HG03565 (cell line): ENCODE results near the gene RUNDC1.

Source experiments
- ATAC-seq: cut with Tn5 transposase; IDR thresholded peaks from one replicate; pipeline ENCODE4 v1.9.1; 2021; ENCODE audit warnings: mild to moderate bottlenecking, moderate library complexity; ENCODE audit not compliant: unreplicated experiment

RUNDC1 gene

GRCh38 chr17:43016216-43016615 lies 35.9 kb downstream of the RUNDC1 start:
- ATAC-seq = no peak

GRCh38 chr17:43018008-43018853 lies 37.9 kb downstream of the RUNDC1 start:
- no peak for ATAC-seq

- ATAC-seq = no peak
These were observed 38.6 kb downstream of the RUNDC1 start for GRCh38 chr17:43018932-43019331.

DNA sequence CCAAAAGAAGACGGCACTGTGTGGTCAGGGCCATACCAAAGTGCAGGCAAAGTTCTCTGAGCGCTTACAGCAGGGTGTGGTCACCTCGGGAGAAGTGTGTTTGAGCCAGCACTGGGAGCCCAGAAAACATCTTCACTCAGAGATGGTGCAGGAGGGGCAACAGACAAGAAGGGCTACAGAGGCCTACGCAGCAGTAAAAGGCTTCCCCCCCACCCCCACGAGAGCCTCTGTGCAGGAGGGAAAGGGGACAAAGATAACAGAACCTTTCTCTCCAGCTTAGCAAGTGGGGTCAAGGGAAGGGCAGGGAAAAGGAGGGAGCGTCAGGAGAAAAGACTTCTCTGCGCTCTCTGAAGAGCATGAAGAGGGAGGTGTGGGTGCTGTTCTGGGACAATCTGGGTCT lies 39.1 kb downstream of the RUNDC1 start:
- ATAC-seq = no peak

- ATAC-seq = no peak
These were observed 39.8 kb downstream of the RUNDC1 start for GRCh38 chr17:43020030-43020621.

DNA sequence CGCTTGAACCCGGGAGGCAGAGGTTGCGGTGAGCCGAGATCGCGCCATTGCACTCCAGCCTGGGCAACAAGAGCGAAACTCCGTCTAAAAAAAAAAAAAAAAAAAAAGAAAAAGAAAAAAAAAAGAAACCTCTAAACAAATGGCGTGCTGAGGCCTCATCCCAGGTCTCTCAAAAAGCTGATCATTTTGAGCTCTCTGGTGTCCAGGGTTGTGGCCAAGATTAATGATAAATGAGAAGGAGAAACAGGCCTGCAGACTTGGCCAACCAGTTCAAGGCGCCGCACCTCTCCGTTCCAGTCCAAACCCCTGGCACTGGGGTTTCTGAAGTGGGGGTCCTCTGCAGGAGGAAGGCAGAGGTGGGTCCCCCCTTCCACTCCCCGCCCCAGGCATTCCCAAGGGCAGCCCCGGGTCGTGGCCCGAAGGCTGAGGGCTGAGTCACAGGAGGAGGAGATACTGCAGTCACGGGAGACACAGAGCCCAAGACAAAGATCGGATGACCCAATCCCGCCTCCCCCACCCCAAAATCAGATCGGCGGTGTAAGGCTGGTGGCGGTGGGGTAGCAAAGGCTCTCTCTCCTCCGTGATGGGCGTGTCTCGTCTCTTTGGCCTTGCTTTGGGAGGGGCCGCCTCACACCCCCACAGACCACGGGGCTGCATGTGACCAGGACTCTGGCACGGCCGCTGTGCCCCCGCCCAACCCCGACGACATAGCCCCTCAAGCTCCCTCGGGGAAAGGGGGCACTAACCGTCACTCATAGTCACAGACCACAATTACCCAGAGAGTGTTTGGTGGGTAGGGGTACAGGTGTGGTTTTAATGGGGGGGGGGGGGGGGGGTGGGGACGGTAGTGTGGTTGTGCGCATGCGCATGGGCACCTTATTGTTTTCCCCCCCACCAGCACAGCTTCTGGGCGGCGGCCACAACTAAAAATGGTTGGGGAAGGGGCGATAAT lies 40.7 kb downstream of the RUNDC1 start:
- no peak for ATAC-seq

DNA sequence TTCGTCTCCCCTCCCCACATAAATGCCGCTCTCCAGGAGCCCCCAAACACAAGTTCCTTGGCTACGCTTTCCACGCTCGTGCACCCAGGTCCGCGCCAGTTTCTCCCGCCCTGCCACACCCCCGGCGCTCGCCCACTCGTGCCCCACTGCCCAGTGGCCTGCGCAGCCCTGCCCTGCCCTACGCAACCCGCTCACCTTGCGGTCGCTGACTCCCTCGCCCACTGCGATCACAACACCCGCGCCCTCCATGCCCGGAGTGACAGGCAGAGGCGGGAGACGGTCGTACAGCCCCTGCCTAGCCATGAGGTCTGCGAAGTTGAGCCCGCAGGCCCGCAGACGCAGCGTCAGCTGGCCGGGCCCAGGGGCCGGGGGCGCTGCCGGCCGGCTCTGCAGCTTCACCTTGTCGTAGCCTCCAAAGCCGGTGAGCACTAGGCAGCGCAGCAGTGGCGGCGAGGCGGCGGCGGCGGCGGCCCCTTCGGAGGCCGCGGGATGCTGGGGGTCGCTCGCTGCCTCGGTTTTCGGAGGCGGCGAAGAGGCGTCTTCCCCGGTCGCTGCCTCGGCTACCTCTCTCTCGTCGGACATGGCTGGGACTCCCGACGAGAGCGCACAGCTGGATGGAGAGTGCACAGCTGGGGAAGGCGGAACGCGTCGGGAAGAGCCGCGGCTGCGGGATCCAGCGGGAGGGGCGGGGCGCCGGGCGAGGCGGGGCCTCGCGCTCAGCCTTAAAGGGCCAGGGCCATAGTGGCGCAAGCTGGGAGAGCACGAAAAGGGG lies 41.6 kb downstream of the RUNDC1 start, which contains the start of gene VAT1:
VAT1 (minus strand) TSS at position 645 of the 772 bp plus-strand sequence; CDS start at position 582, 63 bp downstream.
- no peak for ATAC-seq

DNA sequence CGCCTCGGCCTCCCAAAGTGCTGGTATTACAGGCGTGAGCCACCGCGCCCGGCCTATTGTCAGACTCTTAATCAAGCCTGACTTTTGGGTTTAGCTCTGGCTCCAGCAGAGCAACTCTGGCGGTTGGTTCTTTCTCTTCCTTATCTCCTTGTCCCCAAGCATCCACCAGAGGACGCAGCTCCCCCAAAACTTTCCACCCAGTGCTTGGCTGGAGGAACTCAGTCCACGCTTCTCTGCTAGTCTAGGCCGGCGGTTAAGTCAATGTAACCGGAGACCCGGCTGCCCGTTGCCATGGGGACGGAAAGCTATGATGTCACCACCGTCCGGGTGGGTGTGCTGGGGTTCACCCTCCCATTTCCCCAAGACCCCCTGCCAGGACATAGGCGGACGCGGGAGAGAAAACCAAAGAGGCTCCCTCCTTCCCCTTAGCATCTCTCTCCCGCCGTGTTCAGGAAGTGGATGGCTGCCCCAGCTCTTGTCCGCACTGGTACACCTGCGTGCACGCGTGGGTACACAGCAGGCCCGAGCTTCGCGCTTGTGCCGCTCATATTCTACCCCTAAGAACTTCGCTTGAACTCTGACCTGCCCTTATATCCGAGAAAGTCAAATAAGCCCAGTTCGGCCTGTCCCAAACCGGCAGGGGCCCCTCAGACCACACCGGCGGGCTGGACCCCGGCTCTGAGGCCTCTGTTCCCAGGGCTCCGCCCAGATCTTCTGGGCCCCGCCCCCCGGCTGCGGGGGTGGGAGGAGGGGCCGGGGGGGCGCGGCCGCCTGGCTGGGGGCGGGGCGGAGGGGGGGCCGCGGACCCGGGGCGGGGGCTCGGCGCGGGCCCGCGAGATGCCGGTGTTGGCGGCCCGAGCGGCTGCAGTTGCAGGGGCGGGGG lies 44.3 kb downstream of the RUNDC1 start, which contains the start of gene RND2:
RND2 (plus strand) TSS at position 825 of the 883 bp plus-strand sequence. CDS start 117 bp downstream, outside the sequence.
- ATAC-seq = no peak

DNA sequence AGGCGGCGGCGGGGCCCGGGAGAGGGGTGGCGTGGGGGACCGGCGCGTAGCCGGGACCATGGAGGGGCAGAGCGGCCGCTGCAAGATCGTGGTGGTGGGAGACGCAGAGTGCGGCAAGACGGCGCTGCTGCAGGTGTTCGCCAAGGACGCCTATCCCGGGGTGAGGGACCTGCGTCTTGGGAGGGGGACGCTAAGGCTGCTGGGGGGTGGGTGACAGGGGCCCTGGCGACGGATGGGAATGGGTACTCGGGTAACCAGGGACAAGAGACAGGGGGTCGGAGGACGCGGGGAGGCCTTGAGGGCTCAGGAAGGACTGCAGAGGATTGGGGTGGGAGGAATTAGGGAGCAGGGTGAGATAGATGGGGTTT lies 44.9 kb downstream of the RUNDC1 start:
- ATAC-seq = no peak

DNA sequence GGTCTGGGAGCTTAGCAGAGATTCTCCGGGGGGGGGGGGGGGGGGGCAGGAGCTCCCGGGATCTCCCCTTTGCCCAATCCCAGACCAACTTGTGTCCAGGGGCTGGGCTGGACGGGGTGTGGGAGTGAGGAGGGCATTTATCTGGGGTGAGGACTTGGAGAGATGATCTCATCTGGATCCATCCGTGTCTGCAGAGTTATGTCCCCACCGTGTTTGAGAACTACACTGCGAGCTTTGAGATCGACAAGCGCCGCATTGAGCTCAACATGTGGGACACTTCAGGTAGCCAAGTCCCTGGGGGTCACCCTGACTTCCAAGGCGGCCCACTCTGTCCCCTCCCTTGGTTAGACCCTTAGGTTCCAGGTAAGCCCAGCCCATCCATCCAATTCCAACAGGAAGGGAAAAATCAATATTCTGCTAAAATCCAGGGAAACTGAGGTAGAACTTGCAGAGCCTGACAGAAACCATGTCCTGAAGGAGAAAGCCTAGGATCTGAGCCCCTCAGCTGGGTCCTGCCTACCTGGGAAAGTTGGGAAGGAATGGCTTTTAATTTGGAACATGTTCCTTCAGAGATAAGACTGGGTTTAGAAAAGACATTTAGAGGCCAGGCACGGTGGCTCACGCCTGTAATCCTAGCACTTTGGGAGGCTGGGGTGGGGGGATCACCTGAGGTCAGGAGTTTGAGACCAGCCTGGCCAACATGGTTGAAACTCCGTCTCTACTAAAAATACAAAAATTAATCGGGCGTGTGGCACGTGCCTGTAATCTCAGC lies 45.6 kb downstream of the RUNDC1 start:
- no peak for ATAC-seq

- no peak for ATAC-seq
These were observed 46.2 kb downstream of the RUNDC1 start for GRCh38 chr17:43026595-43026994.

DNA sequence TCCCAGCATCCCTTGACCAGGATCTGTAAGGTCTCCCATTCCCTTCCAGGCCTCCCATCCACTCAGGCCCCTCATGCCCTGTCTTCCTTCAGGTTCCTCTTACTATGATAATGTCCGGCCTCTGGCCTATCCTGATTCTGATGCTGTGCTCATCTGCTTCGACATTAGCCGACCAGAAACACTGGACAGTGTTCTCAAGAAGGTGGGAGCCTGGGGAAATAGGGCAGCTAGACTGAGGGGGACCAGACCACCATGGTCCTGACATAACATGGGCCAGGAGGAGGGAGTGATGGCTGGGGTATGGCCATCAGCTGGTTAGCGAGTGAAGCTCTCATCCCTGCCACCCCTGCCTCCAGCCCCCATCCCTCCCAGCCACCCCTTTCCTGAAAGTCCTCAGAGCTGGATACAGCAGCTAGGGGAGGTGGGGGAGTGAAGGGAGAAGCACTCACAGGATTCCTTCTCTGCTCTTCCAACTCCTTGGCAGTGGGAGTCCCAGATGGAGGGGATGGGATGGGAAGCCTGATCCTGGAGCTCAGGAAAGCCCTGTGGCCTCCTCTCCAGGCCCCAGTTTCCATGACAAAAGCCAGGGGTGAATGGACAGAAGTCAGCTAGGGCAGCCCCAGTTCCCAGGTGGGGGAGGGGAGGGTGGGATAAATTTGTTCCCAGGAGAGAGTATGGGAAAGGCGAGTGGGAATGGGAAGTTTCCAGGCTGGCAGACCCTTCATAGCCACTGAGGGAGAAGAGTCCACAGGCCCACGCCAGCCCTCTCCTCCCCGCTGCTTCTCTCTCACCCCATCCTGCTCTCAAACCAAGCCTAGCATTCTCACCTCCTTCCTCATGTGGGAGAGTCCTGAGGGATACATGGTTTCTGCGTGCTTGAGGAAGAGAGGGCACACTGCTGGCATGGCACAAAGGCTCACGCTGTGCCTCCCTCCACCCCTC lies 47.0 kb downstream of the RUNDC1 start:
- no peak for ATAC-seq

GRCh38 chr17:43028221-43028861 lies 48.0 kb downstream of the RUNDC1 start:
- no peak for ATAC-seq

- no peak for ATAC-seq
These were observed 49.9 kb downstream of the RUNDC1 start for GRCh38 chr17:43030137-43030767.

- ATAC-seq = no peak
These were observed 51.3 kb downstream of the RUNDC1 start for GRCh38 chr17:43031666-43032065.
